Transverse colon (tissue), 4 donors: Measurements from ENCODE around the gene KRTCAP2. TPM values are rescaled to one million over a fixed set of nuclear protein-coding genes. Genes with fewer than 3 reads are reported as not detected.

Experiments
- DNase-seq: peaks from one replicate; pipeline ENCODE4 v3.0.0-alpha.2; 2019
- H3K27ac ChIP-seq, 4 donors: fragments of 200-600 bp; sonication (generic); 2 replicates each; pipeline ENCODE4 v1.5.1; 2016 to 2018; ENCODE audit warnings: inconsistent platforms in 4 of 4
- H3K27me3 ChIP-seq: fragments of 200-600 bp; sonication (generic); 2 replicates; pipeline ENCODE4 v1.5.1; 2017; ENCODE audit warnings: inconsistent platforms
- H3K36me3 ChIP-seq, 4 donors: fragments of 200-600 bp; sonication (generic); 2 replicates each; pipeline ENCODE4 v1.5.1; 2017 to 2019; ENCODE audit warnings: inconsistent platforms in 4 of 4
- H3K4me1 ChIP-seq, 4 donors: fragments of 200-600 bp; sonication (generic); 2 replicates each; pipeline ENCODE4 v1.5.1; 2017 to 2020; ENCODE audit warnings: inconsistent platforms in 4 of 4
- H3K4me3 ChIP-seq, 4 donors: fragments of 200-600 bp; sonication (generic); 1 replicate in 1 of 4; 2 replicates in 3 of 4; pipeline versions ENCODE4 v1.5.1 to v1.6.1; 2017 to 2019; ENCODE audit warnings: inconsistent platforms in 4 of 4
- H3K9me3 ChIP-seq, 2 donors: fragments of 200-600 bp; sonication (generic); 2 replicates each; pipeline ENCODE4 v1.5.1; 2017 to 2019; ENCODE audit warnings: inconsistent platforms in 2 of 2
- CTCF ChIP-seq, 5 experiments: fragments of 200-600 bp in 3 of 5; fragments of 450-650 bp in 2 of 5; sonication (generic) in 3 of 5; IDR thresholded peaks; 1 replicate in 2 of 5; 2 replicates in 3 of 5; pipeline ENCODE4 v1.5.1; 2016 to 2017; ENCODE audit warnings: antibody characterized with exemption in 5 of 5, inconsistent platforms in 3 of 5, mild to moderate bottlenecking in 2 of 5, moderate library complexity in 1 of 5
- EP300 ChIP-seq: sonication (generic); formaldehyde crosslinking; IDR thresholded peaks from one replicate; pipeline ENCODE4 v1.6.1; 2017; ENCODE audit warnings: antibody characterized with exemption, low read depth
- POLR2A ChIP-seq: fragments of 450-650 bp; IDR thresholded peaks from one replicate; pipeline ENCODE4 v1.6.1; 2016; ENCODE audit warnings: antibody characterized with exemption, mild to moderate bottlenecking, moderate library complexity
- POLR2AphosphoS5 ChIP-seq, 3 donors: sonication (generic); formaldehyde crosslinking; IDR thresholded peaks; one replicate each; pipeline ENCODE4 v1.6.1; 2016; ENCODE audit warnings: antibody characterized with exemption in 3 of 3
- WGBS, 2 donors: methylation state at CpG; one replicate each; pipeline ENCODE4 v1.1.5; 2018; ENCODE audit warnings: low coverage in 1 of 2; 5-methylcytosine and 5-hydroxymethylcytosine counted together
- in situ Hi-C, 4 donors: fragments of 200-750 bp; cut with MboI; loops; one replicate each; pipeline versions ENCODE4 v1.15.0 to v1.15.1; 2017; ENCODE audit warnings: low sequenced_read_pairs in 3 of 4, low pct_ligation_motif_present in 1 of 4, low pct_unique_long_range_greater_than_20kb in 1 of 4
- intact Hi-C: fragments of 100-400 bp; cut with DNase I; formaldehyde crosslinking; loops from one replicate; pipeline ENCODE4 v1.15.1; 2023; ENCODE audit warnings: low total_unique reads
- total RNA-seq, 4 donors: library from RNA; depleted of rRNA; stranded (reverse); fragments of >200 nt; gene quantifications; one replicate each; pipeline ENCODE4 v1.1.0, GENCODE V29; 2016

KRTCAP2 gene
- total RNA-seq, 4 donors from 2014 or later: 106 to 240 (median 131) TPM

GRCh38 chr1:155128755-155129473 lies 44.2 kb downstream of the KRTCAP2 start:
- intact Hi-C loops: loop anchor here (5.0 kb wide), 1 partner anchor 37 kb away; no protein-coding TSS in a partner anchor
- H3K27ac ChIP-seq: peak overlapping the region; percentile 93 to 100 (median 94)
- WGBS, 2 donors: 8% methylated on average over 12 of the region's 14 CpGs; no CpG with 5 or more reads in 1 of the 2 donors
- H3K4me1 ChIP-seq: peaks cover 14 to 92% (median 68%) of the 10 kb centered on the region in 4 donors
- H3K27me3 ChIP-seq: no peaks in the 10 kb centered on the region
- H3K36me3 ChIP-seq: peaks cover 0 to 23% (median 6%) of the 10 kb centered on the region in 4 donors
- no peaks in the 10 kb centered on the region for H3K9me3 ChIP-seq
- peak overlapping the region; percentile 53 to 71 (median 69) for H3K4me3 ChIP-seq
- DNase-seq: peak; percentile 85
- TF ChIP-seq CTCF (IDR thresholded peaks at IDR 0.05) (no peak), POLR2A (peak; percentile 97), EP300 (peak; percentile 58), POLR2AphosphoS5 (IDR thresholded peaks at IDR 0.05) (peak; percentile 88 to 98 (median 97))
- in situ Hi-C loops: no loop called here

GRCh38 chr1:155127967-155128754 lies 44.9 kb downstream of the KRTCAP2 start:
- DNase-seq: no peak
- intact Hi-C loops: loop anchor here (5.0 kb wide), 1 partner anchor 36 kb away; no protein-coding TSS in a partner anchor
- peak overlapping the region; percentile 93 to 100 (median 94) for H3K27ac ChIP-seq
- peaks cover 14 to 89% (median 65%) of the 10 kb centered on the region in 4 donors for H3K4me1 ChIP-seq
- H3K9me3 ChIP-seq: no peaks in the 10 kb centered on the region
- no peaks in the 10 kb centered on the region for H3K27me3 ChIP-seq
- H3K4me3 ChIP-seq: peak overlapping the region; percentile 53 to 71 (median 69)
- 5 to 18% methylated on average over 1 to 14 of the region's 17 CpGs for WGBS, 2 donors
- in situ Hi-C loops: no loop called here
- TF ChIP-seq POLR2AphosphoS5 (IDR thresholded peaks at IDR 0.05): peak in 1 of 3 donors; percentile 1
- TF ChIP-seq POLR2A: no peak
- H3K36me3 ChIP-seq: peaks cover 0 to 17% (median 6%) of the 10 kb centered on the region in 4 donors

GRCh38 chr1:155127105-155127966 lies 45.8 kb downstream of the KRTCAP2 start, which contains the start of gene EFNA1:
TSS of gene EFNA1 (plus strand) at chr1:155127876. CDS start at chr1:155127978, 102 bp downstream.
- intact Hi-C loops (loop anchor here (5.0 kb wide), 1 partner anchor 35 kb away; no protein-coding TSS in a partner anchor), in situ Hi-C loops (no loop called here)
- no peaks in the 10 kb centered on the region for H3K9me3 ChIP-seq
- H3K36me3 ChIP-seq: peaks cover 0 to 10% (median 4%) of the 10 kb centered on the region in 4 donors
- DNase-seq: peak; percentile 89
- H3K4me1 ChIP-seq: peaks cover 14 to 86% (median 66%) of the 10 kb centered on the region in 4 donors
- H3K27ac ChIP-seq: peak within 1 kb of the TSS; percentile 93 to 100 (median 94)
- no peaks in the 10 kb centered on the region for H3K27me3 ChIP-seq
- H3K4me3 ChIP-seq: peak within 1 kb of the TSS; percentile 53 to 71 (median 69)
- TF ChIP-seq POLR2AphosphoS5 (IDR thresholded peaks at IDR 0.05): peak; percentile 67 to 93 (median 92)
- TF ChIP-seq POLR2A: peak; percentile 85
- peak in 1 of 5 experiments; percentile 2 for TF ChIP-seq CTCF (IDR thresholded peaks at IDR 0.05)
- peak; percentile 35 for TF ChIP-seq EP300
- WGBS, 2 donors: 0 to 1% methylated on average over 7 to 51 of the region's 76 CpGs

GRCh38 chr1:155126556-155127104 lies 46.5 kb downstream of the KRTCAP2 start:
- in situ Hi-C loops (no loop called here), intact Hi-C loops (loop anchor here (5.0 kb wide), 1 partner anchor 34 kb away; no protein-coding TSS in a partner anchor)
- peak overlapping the region in 3 of 4 donors; percentile 53 to 71 (median 70) for H3K4me3 ChIP-seq
- H3K36me3 ChIP-seq: peaks cover 0 to 3% (median 1%) of the 10 kb centered on the region in 4 donors
- H3K4me1 ChIP-seq: peaks cover 14 to 79% (median 66%) of the 10 kb centered on the region in 4 donors
- peak overlapping the region; percentile 93 to 100 (median 94) for H3K27ac ChIP-seq
- no peaks in the 10 kb centered on the region for H3K9me3 ChIP-seq
- peak; percentile 56 for DNase-seq
- no peaks in the 10 kb centered on the region for H3K27me3 ChIP-seq
- TF ChIP-seq CTCF (IDR thresholded peaks at IDR 0.05) (peak in 1 of 5 experiments; percentile 7), EP300 (no peak), POLR2AphosphoS5 (IDR thresholded peaks at IDR 0.05) (no peak), POLR2A (no peak)
- 4% methylated on average over 32 of the region's 32 CpGs; no CpG with 5 or more reads in 1 of the 2 donors for WGBS, 2 donors
